Fibroblast of the aortic adventitia (primary cell): ENCODE results near the gene KRT32. TPM values are rescaled to one million over a fixed set of nuclear protein-coding genes. Genes with fewer than 3 reads are reported as not detected.
A peak's percentile ranks its signal among the peaks of the same experiment; 100 is the strongest.

Experiments used
- DNase-seq: peaks from one replicate; pipeline ENCODE4 v3.0.0-alpha.2; 2010; ENCODE audit warnings: low read depth
- H3K4me3 ChIP-seq: 2 replicates; pipeline ENCODE4 v1.5.1; 2011; ENCODE audit warnings: low read depth, mild to moderate bottlenecking, control low read depth, low read length, moderate library complexity
- small RNA-seq: library from RNA; depleted of rRNA; stranded (forward); fragments of <200 nt; gene quantifications from one replicate; pipeline ENCODE3, GENCODE V24; 2012
- total RNA-seq: library from RNA; depleted of rRNA; stranded (reverse); fragments of >200 nt; gene quantifications from 2 replicates; pipeline ENCODE4 v1.2.3, GENCODE V29; 2012; ENCODE audit warnings: low replicate concordance
- TF ChIP-seq, protein P1 (sequence below): IDR thresholded peaks from 2 replicates; pipeline ENCODE4 v1.5.1; 2011; ENCODE audit warnings: mild to moderate bottlenecking, low read length, control low read depth, inconsistent platforms; ENCODE audit not compliant: insufficient read depth

KRT32 gene
- total RNA-seq, 1 donor, result 0.09 TPM

DNA sequence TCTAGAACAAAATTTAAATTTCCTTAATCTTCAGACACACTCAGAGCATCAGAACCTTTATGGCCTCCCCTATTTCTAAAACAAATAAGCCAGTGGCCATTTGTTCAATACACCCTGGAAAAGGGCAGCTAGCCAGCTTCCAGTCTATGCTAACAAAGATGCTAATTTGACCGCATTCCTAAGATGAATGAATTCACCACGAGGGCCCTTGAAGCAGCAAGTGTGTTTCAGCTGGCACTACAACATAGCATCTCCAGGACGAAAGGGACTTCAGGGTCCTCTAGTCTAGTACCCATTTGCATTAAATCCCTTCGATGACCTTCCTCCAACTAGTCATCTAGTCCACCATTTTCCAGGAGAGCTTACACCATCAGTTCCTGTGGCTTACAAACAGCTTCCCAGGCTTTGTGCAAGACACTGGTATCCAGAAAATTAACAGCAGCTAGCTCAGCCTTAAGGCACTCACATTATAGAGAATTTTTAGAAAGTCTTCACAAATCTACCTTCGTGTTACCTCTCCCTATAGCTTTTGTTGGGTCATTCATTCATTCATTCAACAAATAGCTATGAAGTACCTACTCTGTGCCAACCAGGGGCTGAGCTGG is 53.7 kb downstream of the KRT32 start:
- no peak overlapping the region for H3K4me3 ChIP-seq
- TF ChIP-seq, protein P1, sequence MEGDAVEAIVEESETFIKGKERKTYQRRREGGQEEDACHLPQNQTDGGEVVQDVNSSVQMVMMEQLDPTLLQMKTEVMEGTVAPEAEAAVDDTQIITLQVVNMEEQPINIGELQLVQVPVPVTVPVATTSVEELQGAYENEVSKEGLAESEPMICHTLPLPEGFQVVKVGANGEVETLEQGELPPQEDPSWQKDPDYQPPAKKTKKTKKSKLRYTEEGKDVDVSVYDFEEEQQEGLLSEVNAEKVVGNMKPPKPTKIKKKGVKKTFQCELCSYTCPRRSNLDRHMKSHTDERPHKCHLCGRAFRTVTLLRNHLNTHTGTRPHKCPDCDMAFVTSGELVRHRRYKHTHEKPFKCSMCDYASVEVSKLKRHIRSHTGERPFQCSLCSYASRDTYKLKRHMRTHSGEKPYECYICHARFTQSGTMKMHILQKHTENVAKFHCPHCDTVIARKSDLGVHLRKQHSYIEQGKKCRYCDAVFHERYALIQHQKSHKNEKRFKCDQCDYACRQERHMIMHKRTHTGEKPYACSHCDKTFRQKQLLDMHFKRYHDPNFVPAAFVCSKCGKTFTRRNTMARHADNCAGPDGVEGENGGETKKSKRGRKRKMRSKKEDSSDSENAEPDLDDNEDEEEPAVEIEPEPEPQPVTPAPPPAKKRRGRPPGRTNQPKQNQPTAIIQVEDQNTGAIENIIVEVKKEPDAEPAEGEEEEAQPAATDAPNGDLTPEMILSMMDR, result no peak
- no peak for DNase-seq

DNA sequence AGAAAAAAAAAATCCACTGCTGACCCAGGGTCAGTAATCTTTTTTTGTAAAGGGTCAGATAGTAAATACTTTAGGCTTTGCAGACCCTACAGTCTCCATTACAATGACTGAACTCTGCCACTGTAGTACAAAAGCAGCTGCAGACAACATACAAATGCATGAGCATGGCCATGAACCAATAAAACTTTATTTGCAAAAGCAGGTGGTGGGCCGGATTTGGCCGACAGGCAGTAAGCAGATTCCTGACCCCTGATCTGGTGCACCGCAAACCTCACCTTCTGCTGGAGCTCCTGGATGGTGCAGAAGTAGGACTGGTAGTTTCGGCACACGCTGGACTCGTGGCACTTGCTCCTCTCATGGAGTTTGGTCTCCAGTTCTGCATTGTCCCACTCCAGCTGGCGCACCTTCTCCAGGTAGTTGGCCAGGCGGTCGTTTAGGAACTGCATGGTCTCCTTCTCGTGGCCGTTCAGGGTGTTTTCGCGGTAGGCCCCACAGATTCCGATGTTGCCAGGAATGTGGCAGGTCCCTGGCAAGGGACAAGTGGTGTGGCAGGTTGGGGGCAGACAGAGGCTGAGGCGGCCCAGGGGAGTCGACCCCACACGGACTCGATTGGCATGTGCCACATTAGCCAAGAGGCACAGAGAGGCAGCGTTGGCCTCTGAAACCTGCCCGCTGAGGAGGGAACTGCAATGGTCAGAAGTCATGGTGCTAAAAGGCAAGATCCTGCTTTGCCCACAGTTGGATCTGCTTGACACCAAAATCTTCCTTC is 55.9 kb downstream of the KRT32 start:
- TF ChIP-seq, protein P1, result no peak
- no peak for DNase-seq
- H3K4me3 ChIP-seq, result no peak overlapping the region

Small RNA genes within 50 kb of the gene (small RNA-seq; reads per million reads assigned to genes)
- 4.8 reads per million, percentile 88 among the genes with 10 or more reads in this experiment for gene RNU2-32P

Other genes with a start within 250 kb of the KRT32 start
- not detected in 2 replicates for gene KRTAP9-2, start 240.7 kb downstream of the KRT32 start, total RNA-seq
- gene KRTAP9-3, start 234.9 kb downstream of the KRT32 start, total RNA-seq, result not detected in 2 replicates
- not detected in 2 replicates for gene KRTAP9-8, start 229.4 kb downstream of the KRT32 start, total RNA-seq
- gene KRTAP9-4, start 217.7 kb downstream of the KRT32 start, total RNA-seq, result not detected in 2 replicates
- gene KRTAP9-9, start 212.0 kb downstream of the KRT32 start, total RNA-seq, result not detected in 2 replicates
- gene KRTAP9-6, start 202.0 kb downstream of the KRT32 start, total RNA-seq, result not detected in 2 replicates
- gene KRTAP9-7, start 191.7 kb downstream of the KRT32 start, total RNA-seq, result not detected in 2 replicates
- not detected in 2 replicates for gene KRTAP29-1, start 164.5 kb downstream of the KRT32 start, total RNA-seq
- not detected in 2 replicates for gene KRTAP16-1, start 158.1 kb downstream of the KRT32 start, total RNA-seq
- gene KRTAP17-1, start 151.7 kb downstream of the KRT32 start, total RNA-seq, result not detected in 2 replicates
- not detected in 2 replicates for gene KRT33A, start 116.6 kb downstream of the KRT32 start, total RNA-seq
- gene KRT33B, start 97.6 kb downstream of the KRT32 start, total RNA-seq, result not detected in 2 replicates
- gene KRT34, start 85.1 kb downstream of the KRT32 start, total RNA-seq, result 0.45 TPM in 1 of 2 replicates, not detected in the other
- 0.09 TPM in 1 of 2 replicates, not detected in the other for gene KRT31, start 69.8 kb downstream of the KRT32 start, total RNA-seq
- gene KRT37, start 42.8 kb downstream of the KRT32 start, total RNA-seq, result not detected in 2 replicates
- not detected in 2 replicates for gene KRT38, start 26.4 kb downstream of the KRT32 start, total RNA-seq
- not detected in 2 replicates for gene KRT35, start 13.8 kb upstream of the KRT32 start, total RNA-seq
- gene KRT36, start 22.5 kb upstream of the KRT32 start, total RNA-seq, result not detected in 2 replicates
- not detected in 2 replicates for gene KRT13, start 38.2 kb upstream of the KRT32 start, total RNA-seq
- gene KRT15, start 51.5 kb upstream of the KRT32 start, total RNA-seq, result 0.63 TPM in 1 of 2 replicates, not detected in the other
- 50.7 and 78.5 TPM in 2 replicates for gene KRT19, start 60.9 kb upstream of the KRT32 start, total RNA-seq
- not detected in 2 replicates for gene KRT9, start 104.7 kb upstream of the KRT32 start, total RNA-seq
- 0.82 and 1.3 TPM in 2 replicates for gene KRT14, start 119.5 kb upstream of the KRT32 start, total RNA-seq
- 0.98 and 2.0 TPM in 2 replicates for gene KRT16, start 145.4 kb upstream of the KRT32 start, total RNA-seq
- gene KRT17, start 157.2 kb upstream of the KRT32 start, total RNA-seq, result 0.57 TPM in 1 of 2 replicates, not detected in the other
- gene EIF1, start 221.5 kb upstream of the KRT32 start, total RNA-seq, result 99.7 and 102 TPM in 2 replicates
- gene GAST, start 244.9 kb upstream of the KRT32 start, total RNA-seq, result not detected in 2 replicates